Endothelial cell of umbilical vein (primary cell): ENCODE results near the gene PSMA7. TPM values are rescaled to one million over a fixed set of nuclear protein-coding genes. Genes with fewer than 3 reads are reported as not detected.

Experiments
- BruUV-seq: library from RNA; stranded (reverse); fragments of 400-500 nt; replicated peaks from 2 replicates; lab custom pipeline; 2021; lab: Mats Ljungman, UMichigan
- CTCF ChIA-PET: fragments of 300-600, 350-600 bp; sonication (Branson Sonifier 250); formaldehyde crosslinking; loops from one replicate; lab custom pipeline; 2021; ENCODE audit warnings: antibody characterized with exemption, inconsistent platforms; lab: Charles Lee
- POLR2A ChIA-PET: fragments of 300-600, 350-600 bp; sonication (Branson Sonifier 250); formaldehyde crosslinking; loops from one replicate; lab custom pipeline; 2021; ENCODE audit warnings: antibody characterized with exemption, inconsistent platforms; lab: Charles Lee
- DNase-seq: peaks from one replicate; pipeline ENCODE4 v3.0.0-alpha.2; 2011; ENCODE audit warnings: low read depth, low spot score
- FAIRE-seq: peaks from 2 replicates; lab custom pipeline; 2011; peaks lifted over from hg19 to GRCh38; lab: Jason Lieb, UNC
- H2AFZ ChIP-seq: 2 replicates; pipeline ENCODE4 v1.6.0; 2012; ENCODE audit warnings: low read depth, low read length, control low read depth, inconsistent platforms
- H3K27ac ChIP-seq: 2 replicates; pipeline ENCODE4 v1.5.1; 2011; ENCODE audit warnings: low read depth, mild to moderate bottlenecking, control low read depth, low read length, moderate library complexity; ENCODE audit not compliant: insufficient read depth
- H3K27me3 ChIP-seq, 2 experiments: 2 replicates each; pipeline versions ENCODE4 v1.6.0 to v1.6.1; 2011; ENCODE audit warnings: low read length in 2 of 2, mixed read lengths in 1 of 2; ENCODE audit not compliant: control insufficient read depth in 2 of 2, insufficient read depth in 2 of 2
- H3K36me3 ChIP-seq, 2 experiments: 2 replicates in 1 of 2; 3 replicates in 1 of 2; pipeline ENCODE4 v1.5.1; 2011; ENCODE audit warnings: low read length in 2 of 2, mild to moderate bottlenecking in 1 of 2, moderate library complexity in 1 of 2; ENCODE audit not compliant: control insufficient read depth in 2 of 2, insufficient read depth in 2 of 2; ENCODE audit errors: extremely low read depth in 1 of 2
- H3K4me1 ChIP-seq: 3 replicates; pipeline ENCODE4 v1.5.1; 2011; ENCODE audit warnings: mild to moderate bottlenecking, low read length; ENCODE audit not compliant: control insufficient read depth, insufficient read depth; ENCODE audit errors: extremely low read depth
- H3K4me2 ChIP-seq: 2 replicates; pipeline ENCODE4 v1.6.1; 2011; ENCODE audit warnings: low read length, control low read depth, mixed read lengths; ENCODE audit not compliant: insufficient read depth
- H3K4me3 ChIP-seq, 3 experiments: fragments of 200-600 bp in 1 of 3; sonication (generic), shearing (Covaris generic) in 1 of 3; replicated peaks in 1 of 3; 2 replicates each; pipeline ENCODE4 v1.5.1; 2011 to 2016; ENCODE audit warnings: control low read depth in 3 of 3, low read length in 3 of 3, mild to moderate bottlenecking in 2 of 3, inconsistent platforms in 1 of 3, low read depth in 1 of 3, moderate library complexity in 1 of 3; ENCODE audit not compliant: insufficient read depth in 1 of 3
- H3K79me2 ChIP-seq: 2 replicates; pipeline ENCODE4 v1.6.0; 2012; ENCODE audit warnings: low read length, inconsistent platforms; ENCODE audit not compliant: control insufficient read depth, insufficient read depth
- H3K9ac ChIP-seq: replicated peaks from 2 replicates; pipeline ENCODE3; 2011; ENCODE audit warnings: low read length, control low read depth; ENCODE audit not compliant: insufficient read depth; ENCODE audit errors: extremely low read depth
- H3K9me1 ChIP-seq: replicated peaks from 3 replicates; pipeline ENCODE4 v1.6.0; 2011; ENCODE audit warnings: mild to moderate bottlenecking, low read length; ENCODE audit not compliant: control insufficient read depth, insufficient read depth; ENCODE audit errors: extremely low read depth
- H3K9me3 ChIP-seq: replicated peaks from 2 replicates; pipeline ENCODE4 v1.5.1; 2012; ENCODE audit warnings: low read length, inconsistent platforms; ENCODE audit not compliant: control insufficient read depth, insufficient read depth
- H4K20me1 ChIP-seq: replicated peaks from 2 replicates; pipeline ENCODE3; 2011; ENCODE audit warnings: mild to moderate bottlenecking, low read length; ENCODE audit not compliant: control insufficient read depth, insufficient read depth; ENCODE audit errors: extremely low read depth
- CTCF ChIP-seq, 2 donors: IDR thresholded peaks; 1 replicate in 1 of 2; 2 replicates in 1 of 2; pipeline ENCODE4 v1.5.1; 2011; ENCODE audit warnings: low read length in 2 of 2, mild to moderate bottlenecking in 2 of 2, moderate library complexity in 2 of 2, control low read depth in 1 of 2, inconsistent platforms in 1 of 2, low read depth in 1 of 2; ENCODE audit not compliant: insufficient read depth in 1 of 2; ENCODE audit errors: extremely low read depth in 1 of 2
- EZH2 ChIP-seq: IDR thresholded peaks from 2 replicates; pipeline ENCODE4 v1.6.1; 2012; ENCODE audit warnings: borderline replicate concordance, low read depth, mild to moderate bottlenecking, moderate library complexity, low read length, inconsistent platforms; ENCODE audit not compliant: severe bottlenecking
- FOS ChIP-seq: IDR thresholded peaks from 2 replicates; pipeline ENCODE4 v1.6.1; 2011; ENCODE audit warnings: mild to moderate bottlenecking, low read length, moderate library complexity, borderline replicate concordance; ENCODE audit not compliant: insufficient read depth
- GATA2 ChIP-seq: IDR thresholded peaks from 2 replicates; pipeline ENCODE4 v1.7.0; 2011; ENCODE audit warnings: low read depth, mild to moderate bottlenecking, moderate library complexity, mixed read lengths, low read length; ENCODE audit not compliant: insufficient read length, insufficient read depth
- JUN ChIP-seq: IDR thresholded peaks from 2 replicates; pipeline ENCODE4 v1.6.1; 2011; ENCODE audit warnings: borderline replicate concordance, low read depth; ENCODE audit not compliant: insufficient read length, insufficient read depth
- MAX ChIP-seq: IDR thresholded peaks from 2 replicates; pipeline ENCODE4 v1.6.1; 2011; ENCODE audit not compliant: insufficient read depth, insufficient read length
- MYC ChIP-seq: IDR thresholded peaks from one replicate; pipeline ENCODE4 v1.6.1; 2011; ENCODE audit warnings: mild to moderate bottlenecking, low read depth, low read length
- POLR2A ChIP-seq: IDR thresholded peaks from 2 replicates; pipeline ENCODE4 v1.6.1; 2012; ENCODE audit warnings: low read depth, mild to moderate bottlenecking, control low read depth, low read length
- POLR2AphosphoS5 ChIP-seq: IDR thresholded peaks from 2 replicates; pipeline ENCODE4 v1.6.1; 2012; ENCODE audit warnings: low read depth, mild to moderate bottlenecking, control low read depth, low read length, moderate library complexity; ENCODE audit not compliant: insufficient read depth
- dilution Hi-C: fragments of 300-500 bp; cut with MboI; formaldehyde crosslinking; loops from one replicate; pipeline ENCODE4 v1.15.0; 2019; ENCODE audit warnings: low sequenced_read_pairs; ENCODE audit not compliant: extremely low pct_ligation_motif_present
- intact Hi-C: fragments of 100-400 bp; cut with micrococcal nuclease; formaldehyde crosslinking; loops from one replicate; pipeline ENCODE4 v1.10.0; 2022
- polyA plus RNA-seq, 4 experiments: library from polyadenylated mRNA; depleted of rRNA in 3 of 4; stranded (reverse) in 3 of 4; unstranded in 1 of 4; fragments of >200 nt; gene quantifications; 2 replicates each; pipeline versions ENCODE4 v1.2.1 to v1.2.3, GENCODE V29; 2011 to 2012; ENCODE audit warnings: missing spikeins in 1 of 4
- total RNA-seq: library from RNA; stranded (reverse); gene quantifications from 2 replicates; pipeline ENCODE4 v1.2.3, GENCODE V29; 2021

The PSMA7 gene
- total and polyA plus RNA-seq, 2 donors (not counting 3 experiments of a cell fraction or from before 2014, with no cell fraction given) = 393 to 826 TPM

DNA sequence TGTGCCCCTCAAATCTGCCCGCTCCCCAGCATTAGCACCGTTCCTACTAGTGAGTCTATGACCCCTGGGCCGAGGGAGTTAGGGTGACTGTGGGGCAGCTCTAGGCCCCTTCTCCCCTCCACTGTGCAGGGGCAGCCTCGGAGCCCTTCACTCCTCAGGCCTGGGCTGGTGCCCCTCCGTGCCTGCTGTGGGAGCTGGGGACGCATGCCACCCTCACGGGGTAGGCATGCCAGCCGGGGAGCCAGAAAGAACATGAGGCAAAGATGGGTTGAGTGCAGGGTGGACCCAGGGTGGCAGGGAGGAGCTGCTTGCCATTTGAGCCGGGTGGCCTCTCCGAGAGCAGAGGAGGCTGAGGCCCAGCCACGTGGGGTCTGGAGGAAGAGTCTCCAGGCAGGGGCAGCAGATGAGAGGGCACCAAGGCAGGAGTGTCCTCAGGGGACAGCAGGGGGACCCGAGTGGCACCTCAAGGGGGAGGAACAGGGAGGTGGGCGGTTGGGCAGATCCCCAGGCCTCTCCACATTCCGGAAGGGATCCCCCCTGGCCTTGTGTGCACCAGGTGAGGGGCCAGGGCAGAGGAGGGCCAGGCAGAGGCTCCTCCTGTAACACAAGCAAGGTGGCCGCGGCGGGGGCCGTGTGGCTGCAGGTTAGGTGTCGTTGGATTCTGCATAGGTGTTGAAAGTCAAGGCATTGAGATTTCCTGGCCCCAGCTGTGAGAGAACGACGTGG is 39.5 kb downstream of the PSMA7 start:
- no peak overlapping the region for H2AFZ ChIP-seq
- BruUV-seq = no TSS peak
- H3K4me2 ChIP-seq = no peak overlapping the region
- FAIRE-seq (no peak), DNase-seq (no peak)
- CTCF ChIA-PET = no interaction called here
- dilution Hi-C loops = no loop called here
- intact Hi-C loops = no loop called here
- no peak for TF ChIP-seq POLR2AphosphoS5
- TF ChIP-seq FOS = no peak
- no peak for TF ChIP-seq CTCF (IDR thresholded peaks at IDR 0.05; ENCODE audit: extremely low read depth in 1 of 2, insufficient read depth in 1 of 2, low read depth in 1 of 2, low read length in 2 of 2)
- no peak for TF ChIP-seq EZH2
- TF ChIP-seq GATA2 = no peak
- TF ChIP-seq JUN = no peak
- TF ChIP-seq POLR2A = no peak
- no peak for TF ChIP-seq MYC
- TF ChIP-seq MAX = no peak
- H3K4me3 ChIP-seq = no peak overlapping the region
- no peaks in the 10 kb centered on the region for H4K20me1 ChIP-seq
- no peaks in the 10 kb centered on the region for H3K36me3 ChIP-seq
- no peaks in the 10 kb centered on the region for H3K9me1 ChIP-seq
- no peaks in the 10 kb centered on the region for H3K79me2 ChIP-seq
- H3K9ac ChIP-seq = no peak overlapping the region
- peaks cover 4% of the 10 kb centered on the region for H3K9me3 ChIP-seq
- no peak overlapping the region for H3K27ac ChIP-seq
- H3K4me1 ChIP-seq = no peaks in the 10 kb centered on the region
- POLR2A ChIA-PET = no interaction called here
- H3K27me3 ChIP-seq = no peaks in the 10 kb centered on the region
